K562 (cell line): ENCODE data around the gene DNASE2. TPM values are rescaled to one million over a fixed set of nuclear protein-coding genes. Genes with fewer than 3 reads are reported as not detected.

Source experiments
- ATAC-seq: fragments of 200-7000 bp; cut with Tn5 transposase; 3 replicates; pipeline ENCODE4 v1.9.1; 2020; ENCODE audit warnings: moderate library complexity
- BruUV-seq: library from RNA; stranded (reverse); fragments of 400-500 nt; replicated peaks from 2 replicates; lab custom pipeline; 2021; lab: Mats Ljungman, UMichigan
- CTCF ChIA-PET: fragments of 300-600 bp; formaldehyde crosslinking; extraction: SDS; loops from one replicate; lab custom pipeline; 2021; ENCODE audit warnings: low intra/inter-chr PET ratio; lab: Yijun Ruan, JAX
- POLR2A ChIA-PET: fragments of 300-600, 350-650 bp; sonication (Branson Sonifier 250); formaldehyde crosslinking; extraction: SDS; loops from one replicate; lab custom pipeline; 2021; ENCODE audit warnings: antibody characterized with exemption, inconsistent platforms; lab: Yijun Ruan, JAX
- DNase-seq, 4 experiments: peaks; one replicate each; pipeline versions ENCODE4 v3.0.0 to v3.0.0-alpha.2; 2011 to 2018; ENCODE audit warnings: low spot score in 3 of 4, mixed read lengths in 3 of 4; ENCODE audit errors: extremely low read depth in 1 of 4
- FAIRE-seq: peaks from 2 replicates; lab custom pipeline; 2011; peaks lifted over from hg19 to GRCh38; lab: Jason Lieb, UNC
- H2AFZ ChIP-seq: 2 replicates; pipeline ENCODE4 v1.6.0; 2011; ENCODE audit warnings: low read depth, low read length, control low read depth, inconsistent platforms
- H3K27ac ChIP-seq: fragments of 200-600 bp; 3 replicates; pipeline ENCODE4 v1.8.0; 2011; ENCODE audit warnings: low read depth, mild to moderate bottlenecking, control low read depth, inconsistent platforms, low read length, moderate library complexity, mixed read lengths; ENCODE audit errors: extremely low read depth
- H3K27me3 ChIP-seq, 2 experiments: fragments of 300-600 bp in 1 of 2; 2 replicates in 1 of 2; 3 replicates in 1 of 2; pipeline versions ENCODE4 v1.6.0 to v1.8.0; 2011; ENCODE audit warnings: inconsistent platforms in 2 of 2, low read length in 2 of 2, mild to moderate bottlenecking in 1 of 2, mixed read lengths in 1 of 2, moderate library complexity in 1 of 2; ENCODE audit not compliant: control insufficient read depth in 2 of 2, insufficient read depth in 2 of 2
- H3K36me3 ChIP-seq: fragments of 300-600 bp; 3 replicates; pipeline ENCODE4 v1.8.0; 2011; ENCODE audit warnings: mild to moderate bottlenecking, low read length, inconsistent platforms; ENCODE audit not compliant: control insufficient read depth, insufficient read depth
- H3K4me1 ChIP-seq, 2 experiments: fragments of 200-600 bp in 1 of 2; replicated peaks in 1 of 2; 2 replicates in 1 of 2; 3 replicates in 1 of 2; pipeline versions ENCODE4 v1.5.1 to v1.8.0; 2011; ENCODE audit warnings: inconsistent platforms in 2 of 2, low read length in 2 of 2, mild to moderate bottlenecking in 1 of 2, mixed read lengths in 1 of 2, moderate library complexity in 1 of 2; ENCODE audit not compliant: control insufficient read depth in 2 of 2, insufficient read depth in 2 of 2
- H3K4me2 ChIP-seq: 2 replicates; pipeline ENCODE4 v1.6.1; 2011; ENCODE audit warnings: low read length, control low read depth, inconsistent platforms, mixed read lengths; ENCODE audit not compliant: insufficient read depth
- H3K4me3 ChIP-seq: fragments of 200-600 bp; sonication (generic), shearing (Covaris generic); 2 replicates; pipeline ENCODE4 v1.5.1; 2016; ENCODE audit warnings: control low read depth, inconsistent platforms
- H3K79me2 ChIP-seq: fragments of 200-600 bp; 3 replicates; pipeline ENCODE4 v1.8.0; 2011; ENCODE audit warnings: low read length, inconsistent platforms; ENCODE audit not compliant: control insufficient read depth, insufficient read depth
- H3K9ac ChIP-seq, 2 experiments: 2 replicates each; pipeline versions ENCODE4 v1.6.0 to v1.6.1; 2011; ENCODE audit warnings: low read depth in 2 of 2, low read length in 2 of 2, control low read depth in 1 of 2, inconsistent platforms in 1 of 2, mild to moderate bottlenecking in 1 of 2, mixed read lengths in 1 of 2; ENCODE audit not compliant: insufficient read depth in 1 of 2
- H3K9me1 ChIP-seq: one replicate; pipeline ENCODE4 v1.6.0; 2011; ENCODE audit warnings: inconsistent platforms, mild to moderate bottlenecking, low read length, moderate library complexity; ENCODE audit not compliant: control insufficient read depth, insufficient read depth
- H3K9me3 ChIP-seq: replicated peaks from 2 replicates; pipeline ENCODE4 v1.5.1; 2011; ENCODE audit warnings: low read depth, low read length, inconsistent platforms; ENCODE audit not compliant: control insufficient read depth, insufficient read depth
- H4K20me1 ChIP-seq: replicated peaks from 2 replicates; pipeline ENCODE4 v1.6.1; 2011; ENCODE audit warnings: low read length, inconsistent platforms, mixed read lengths; ENCODE audit not compliant: control insufficient read depth, insufficient read depth
- BCOR ChIP-seq: fragments of 450-650 bp; IDR thresholded peaks from 2 replicates; pipeline ENCODE4 v1.6.1; 2016
- CREBBP ChIP-seq: IDR thresholded peaks from one replicate; pipeline ENCODE4 v1.6.1; 2012; ENCODE audit warnings: low read depth, mild to moderate bottlenecking, control low read depth, inconsistent platforms, low read length
- EGR1 ChIP-seq: fragments of 450-650 bp; conservative IDR thresholded peaks from 2 replicates; pipeline ENCODE4 v1.6.1; 2017; ENCODE audit warnings: mild to moderate bottlenecking
- HDGF ChIP-seq: fragments of 450-650 bp; IDR thresholded peaks from 2 replicates; pipeline ENCODE4 v1.6.1; 2016
- ID3 ChIP-seq, 2 experiments: fragments of 250-450 bp in 1 of 2; fragments of 450-650 bp in 1 of 2; sonication (Bioruptor Pico) in 1 of 2; IDR thresholded peaks; 2 replicates each; pipeline versions ENCODE4 v1.6.1 to v1.8.0; 2016 to 2021; ENCODE audit warnings: mild to moderate bottlenecking in 2 of 2, moderate library complexity in 2 of 2, missing compliant biosample characterization in 1 of 2, missing genetic modification characterization in 1 of 2
- NRF1 ChIP-seq, 2 experiments: fragments of 450-650 bp; IDR thresholded peaks in 1 of 2; conservative IDR thresholded peaks in 1 of 2; 2 replicates each; pipeline ENCODE4 v1.6.1; 2014; ENCODE audit warnings: mild to moderate bottlenecking in 2 of 2
- POLR3A ChIP-seq: IDR thresholded peaks from 2 replicates; pipeline ENCODE4 v1.6.1; 2011; ENCODE audit warnings: borderline replicate concordance, mild to moderate bottlenecking, moderate library complexity; ENCODE audit not compliant: insufficient read length, insufficient read depth; ENCODE audit errors: extremely low read depth
- RUNX1 ChIP-seq: sonication (generic); IDR thresholded peaks from 2 replicates; pipeline ENCODE4 v1.6.1; 2016; ENCODE audit warnings: antibody characterized with exemption, low read depth
- TAF15 ChIP-seq: fragments of 200-400 bp; formaldehyde crosslinking; IDR thresholded peaks from 2 replicates; pipeline ENCODE4 v1.6.1; 2017; ENCODE audit warnings: mild to moderate bottlenecking, low read depth, low read length, moderate library complexity
- XRCC4 ChIP-seq: IDR thresholded peaks from one replicate; pipeline ENCODE4 v1.6.1; 2011; ENCODE audit not compliant: insufficient read depth, insufficient read length; ENCODE audit errors: extremely low read depth
- ZBTB2 ChIP-seq: fragments of 450-650 bp; IDR thresholded peaks from 2 replicates; pipeline ENCODE4 v1.6.1; 2016; ENCODE audit warnings: antibody characterized with exemption
- ZNF143 ChIP-seq: sonication (generic); formaldehyde crosslinking; IDR thresholded peaks from 2 replicates; pipeline ENCODE4 v1.9.0; 2022; ENCODE audit warnings: mild to moderate bottlenecking, missing genetic modification reagents
- ZNF3 ChIP-seq: fragments of 250-450 bp; sonication (Bioruptor Pico); IDR thresholded peaks from 2 replicates; pipeline ENCODE4 v1.5.0; 2021; ENCODE audit warnings: mild to moderate bottlenecking, moderate library complexity
- ZNF354B ChIP-seq: fragments of 250-450 bp; sonication (Bioruptor Pico); IDR thresholded peaks from 2 replicates; pipeline ENCODE4 v1.4.0; 2020
- ZNF740 ChIP-seq, 3 experiments: fragments of 200-800 bp in 1 of 3; sonication (Bioruptor generic) in 1 of 3; sonication (generic) in 1 of 3; formaldehyde crosslinking in 1 of 3; IDR thresholded peaks; 2 replicates each; pipeline versions ENCODE4 v1.6.1 to v1.8.0; 2016 to 2022; ENCODE audit warnings: mild to moderate bottlenecking in 2 of 3, missing compliant biosample characterization in 2 of 3, missing genetic modification characterization in 2 of 3, missing genetic modification reagents in 1 of 3
- WGBS: fragments of 100-300 bp; shearing (Covaris generic); methylation state at CpG from one replicate; pipeline ENCODE4 v1.1.6; 2016; ENCODE audit warnings: low coverage, mixed read lengths; ENCODE audit not compliant: insufficient coverage; ENCODE audit errors: missing lambda C conversion rate; 5-methylcytosine and 5-hydroxymethylcytosine counted together
- in situ Hi-C: fragments of 300-500 bp; cut with MboI; formaldehyde crosslinking; loops from 4 replicates; pipeline ENCODE4 v1.15.0; 2018; ENCODE audit warnings: inconsistent platforms, mixed read lengths
- intact Hi-C: fragments of 100-400 bp; cut with micrococcal nuclease; formaldehyde crosslinking; loops from 2 replicates; pipeline ENCODE4 v1.14.2; 2022
- polyA plus RNA-seq, 8 experiments: library from polyadenylated mRNA; depleted of rRNA in 4 of 8; stranded (reverse) in 5 of 8; unstranded in 3 of 8; fragments of >200 nt; fragmentation: Nextera tagmentation in 2 of 8; fragmentation: Illumina TruSeq in 1 of 8; extraction: Ambion mirVana in 2 of 8; extraction: Trizol in 1 of 8; gene quantifications; 2 replicates each; pipeline versions ENCODE4 v1.2.1 to v1.2.3, GENCODE V29; 2011 to 2014; ENCODE audit warnings: inconsistent platforms in 1 of 8, missing spikeins in 1 of 8
- total RNA-seq, 7 experiments: library from RNA; depleted of rRNA in 6 of 7; stranded (reverse); fragments of >200 nt in 6 of 7; fragmentation: Illumina TruSeq in 2 of 7; extraction: Trizol in 2 of 7; gene quantifications; 2 replicates each; pipeline versions ENCODE4 v1.2.1 to v1.2.3, GENCODE V29; 2011 to 2021; ENCODE audit warnings: low replicate concordance in 1 of 7

The DNASE2 gene
- total and polyA plus RNA-seq, 9 of the 15 experiments (the other 6 are each of a cell fraction or from before 2014, with no cell fraction given) = 4.4 to 27.0 (median 20.2) TPM

GRCh38 chr19:12834566-12834943, 46.7 kb downstream of the DNASE2 start, which contains the start of gene RTBDN:
TSS of gene RTBDN (minus strand) at chr19:12834579. CDS start at chr19:12829979, 4,600 bp downstream.
- peak within 1 kb of the TSS; percentile 93 for H2AFZ ChIP-seq
- H3K4me1 ChIP-seq = peaks cover 36 to 63% of the 10 kb centered on the region in 2 experiments
- peak within 1 kb of the TSS; percentile 36 to 90; a peak in 3 of 4 replicates for H3K9ac ChIP-seq
- peak within 1 kb of the TSS; percentile 85 for H3K4me2 ChIP-seq
- no TSS peak for BruUV-seq
- H3K36me3 ChIP-seq = no peaks in the 10 kb centered on the region; the same call in 2 of the 3 replicates
- in situ Hi-C loops (no loop called here), intact Hi-C loops (no loop called here)
- H3K79me2 ChIP-seq = peaks cover 9% of the 10 kb centered on the region; the same call in 2 of the 3 replicates
- H3K9me3 ChIP-seq = no peaks in the 10 kb centered on the region
- H3K4me3 ChIP-seq = peak within 1 kb of the TSS; percentile 58
- H3K27me3 ChIP-seq = no peaks in the 10 kb centered on the region
- no peak for TF ChIP-seq RUNX1
- peak; percentile 70; the same call in 1 of the 2 replicates for TF ChIP-seq ZNF740 (CRISPR knock-in tag; IDR thresholded peaks at IDR 0.05)
- no peak for TF ChIP-seq ZNF740 (tag; IDR thresholded peaks at IDR 0.05)
- TF ChIP-seq ZNF3 = no peak
- TF ChIP-seq BCOR = 0 out of 2 replicates have a peak, but pooled peaks have one; percentile 36
- TF ChIP-seq EGR1 = peak; percentile 77
- no peak for TF ChIP-seq XRCC4
- 0 out of 2 replicates have a peak, but pooled peaks have one; percentile 46 for TF ChIP-seq HDGF
- TF ChIP-seq NRF1 (conservative IDR thresholded peaks at IDR 0.05 in 1 of 2, IDR thresholded peaks at IDR 0.05 in 1 of 2) = peak; percentile 83 to 86
- no peak for TF ChIP-seq ID3 (CRISPR knock-in tag; IDR thresholded peaks at IDR 0.05)
- 0 out of 2 replicates have a peak, but pooled peaks have one; percentile 10 for TF ChIP-seq ID3 (tag; IDR thresholded peaks at IDR 0.05)
- TF ChIP-seq POLR3A = no peak
- 0 out of 2 replicates have a peak, but pooled peaks have one; percentile 37 for TF ChIP-seq ZNF143 (CRISPR knock-in tag)
- TF ChIP-seq ZBTB2 = peak; percentile 79; the same call in 1 of the 2 replicates
- TF ChIP-seq ZNF354B = no peak
- TF ChIP-seq TAF15 = no peak
- no peak for TF ChIP-seq CREBBP
- ATAC-seq (no peak), DNase-seq (peak in 2 of 4 experiments; percentile 51 to 72), FAIRE-seq (peak; percentile 72)
- ChIA-PET CTCF (no interaction called here), POLR2A (interaction anchor here (1.2 kb wide), 1 partner anchor 10 kb away, joined by 4 read pairs; no protein-coding TSS in a partner anchor)
- WGBS = 23% methylated on average over 20 of the region's 20 CpGs
- H4K20me1 ChIP-seq = peaks cover 17% of the 10 kb centered on the region
- no peaks in the 10 kb centered on the region for H3K9me1 ChIP-seq
- no peak within 1 kb of the TSS for H3K27ac ChIP-seq
